GM12878 (cell line): ENCODE results near the gene CLN3. TPM values are rescaled to one million over a fixed set of nuclear protein-coding genes. Genes with fewer than 3 reads are reported as not detected.

ENCODE experiments used
- ATAC-seq: fragments of 200-7000 bp; cut with Tn5 transposase; 3 replicates; pipeline ENCODE4 v1.9.1; 2020; ENCODE audit warnings: mild to moderate bottlenecking, moderate library complexity
- BruUV-seq: library from RNA; stranded (reverse); fragments of 400-500 nt; replicated peaks from 2 replicates; lab custom pipeline; 2021; lab: Mats Ljungman, UMichigan
- CTCF ChIA-PET: fragments of 300-600 bp; sonication (Branson Sonifier 250); formaldehyde crosslinking; extraction: SDS; loops from one replicate; lab custom pipeline; 2021; ENCODE audit warnings: inconsistent platforms; lab: Yijun Ruan, JAX
- POLR2A ChIA-PET: fragments of 350-600 bp; formaldehyde crosslinking; extraction: SDS; loops from one replicate; lab custom pipeline; 2021; ENCODE audit warnings: inconsistent platforms; lab: Charles Lee
- RAD21 ChIA-PET: fragments of 300-600 bp; sonication (Branson Sonifier 250); formaldehyde crosslinking; loops from one replicate; lab custom pipeline; 2023; ENCODE audit warnings: antibody characterized with exemption; ENCODE audit not compliant: unreplicated experiment; lab: Charles Lee
- SMC1A ChIA-PET: fragments of 300-600 bp; sonication (Branson Sonifier 250); formaldehyde crosslinking; loops from one replicate; lab custom pipeline; 2023; ENCODE audit not compliant: unreplicated experiment, uncharacterized antibody; lab: Charles Lee
- DNase-seq: peaks from one replicate; pipeline ENCODE4 v3.0.0-alpha.2; 2011; ENCODE audit warnings: low read depth, low spot score
- FAIRE-seq: peaks from 3 replicates; lab custom pipeline; 2011; peaks lifted over from hg19 to GRCh38; lab: Jason Lieb, UNC
- H2AFZ ChIP-seq: 2 replicates; pipeline ENCODE4 v1.6.0; 2011; ENCODE audit warnings: low read depth, low read length, control low read depth; ENCODE audit not compliant: control insufficient read depth
- H3K27ac ChIP-seq: 2 replicates; pipeline ENCODE4 v1.5.1; 2011; ENCODE audit warnings: control low read depth; ENCODE audit not compliant: control insufficient read depth, insufficient read depth
- H3K27me3 ChIP-seq, 2 experiments: replicated peaks in 1 of 2; 2 replicates each; pipeline versions ENCODE4 v1.6.0 to v1.6.1; 2011; ENCODE audit warnings: low read length in 1 of 2; ENCODE audit not compliant: control insufficient read depth in 2 of 2, insufficient read depth in 2 of 2
- H3K36me3 ChIP-seq, 2 experiments: 2 replicates each; pipeline ENCODE4 v1.5.1; 2011; ENCODE audit warnings: low read length in 1 of 2; ENCODE audit not compliant: control insufficient read depth in 2 of 2, insufficient read depth in 2 of 2
- H3K4me1 ChIP-seq: 2 replicates; pipeline ENCODE4 v1.6.1; 2011; ENCODE audit warnings: mild to moderate bottlenecking, low read length, moderate library complexity, mixed read lengths; ENCODE audit not compliant: control insufficient read depth, insufficient read depth
- H3K4me2 ChIP-seq: 2 replicates; pipeline ENCODE4 v1.6.0; 2011; ENCODE audit warnings: control low read depth; ENCODE audit not compliant: control insufficient read depth, insufficient read depth
- H3K4me3 ChIP-seq: fragments of 200-600 bp; sonication (generic); 2 replicates; pipeline ENCODE4 v1.5.1; 2016
- H3K79me2 ChIP-seq: 2 replicates; pipeline ENCODE4 v1.6.0; 2011; ENCODE audit warnings: low read length; ENCODE audit not compliant: control insufficient read depth, insufficient read depth
- H3K9ac ChIP-seq: 2 replicates; pipeline ENCODE4 v1.8.0; 2011; ENCODE audit warnings: low read length, control low read depth, mixed read lengths; ENCODE audit not compliant: control insufficient read depth, insufficient read depth
- H3K9me3 ChIP-seq: replicated peaks from 3 replicates; pipeline ENCODE4 v1.5.1; 2011; ENCODE audit warnings: mild to moderate bottlenecking, low read length; ENCODE audit not compliant: control insufficient read depth, insufficient read depth
- H4K20me1 ChIP-seq: 2 replicates; pipeline ENCODE4 v1.6.0; 2011; ENCODE audit not compliant: control insufficient read depth, insufficient read depth
- FOS ChIP-seq: IDR thresholded peaks from 3 replicates; pipeline ENCODE4 v1.6.1; 2011; ENCODE audit warnings: borderline replicate concordance; ENCODE audit not compliant: insufficient read length; ENCODE audit errors: extremely low read depth
- MTA3 ChIP-seq: IDR thresholded peaks from 2 replicates; pipeline ENCODE4 v1.6.1; 2012; ENCODE audit warnings: low read length, inconsistent platforms, borderline replicate concordance
- NR2C1 ChIP-seq: fragments of 450-650 bp; IDR thresholded peaks from 2 replicates; pipeline ENCODE4 v1.6.1; 2017; ENCODE audit warnings: antibody characterized with exemption, mild to moderate bottlenecking, moderate library complexity
- NR2F1 ChIP-seq: fragments of 450-650 bp; conservative IDR thresholded peaks from 2 replicates; pipeline ENCODE4 v1.6.1; 2017; ENCODE audit warnings: mild to moderate bottlenecking
- PML ChIP-seq: IDR thresholded peaks from 2 replicates; pipeline ENCODE4 v1.6.1; 2012; ENCODE audit warnings: low read length, inconsistent platforms
- POLR2A ChIP-seq: IDR thresholded peaks from 2 replicates; pipeline ENCODE4 v1.6.1; 2011; ENCODE audit warnings: low read depth, mild to moderate bottlenecking, low read length
- POLR2AphosphoS2 ChIP-seq: IDR thresholded peaks from 2 replicates; pipeline ENCODE4 v1.6.1; 2011; ENCODE audit warnings: low read depth, mild to moderate bottlenecking, low read length, improper control_type of control experiment, moderate library complexity
- RFX5 ChIP-seq: IDR thresholded peaks from 2 replicates; pipeline ENCODE4 v1.6.1; 2011; ENCODE audit warnings: low read depth, low read length, improper control_type of control experiment
- YBX1 ChIP-seq: fragments of 450-650 bp; IDR thresholded peaks from 2 replicates; pipeline ENCODE4 v1.6.1; 2016; ENCODE audit warnings: antibody characterized with exemption
- ZNF217 ChIP-seq: fragments of 450-650 bp; IDR thresholded peaks from 2 replicates; pipeline ENCODE4 v1.6.1; 2017; ENCODE audit warnings: antibody characterized with exemption, mild to moderate bottlenecking
- WGBS: methylation state at CpG from one replicate; pipeline ENCODE4 v1.1.6; 2016; ENCODE audit warnings: low lambda C conversion rate; ENCODE audit not compliant: insufficient replicate concordance, insufficient coverage; ENCODE audit errors: missing lambda C conversion rate; 5-methylcytosine and 5-hydroxymethylcytosine counted together
- in situ Hi-C: fragments of 300-500 bp; cut with MboI; formaldehyde crosslinking; loops from 9 replicates; pipeline ENCODE4 v1.14.3; 2018; ENCODE audit warnings: mixed read lengths
- intact Hi-C: fragments of 100-400 bp; cut with micrococcal nuclease; formaldehyde crosslinking; loops from one replicate; pipeline ENCODE4 v1.14.2; 2022; ENCODE audit not compliant: unreplicated experiment
- polyA plus RNA-seq, 11 experiments: library from polyadenylated mRNA; depleted of rRNA in 4 of 11; unstranded in 6 of 11; stranded (reverse) in 5 of 11; fragments of >200 nt; fragmentation: Nextera tagmentation in 4 of 11; fragmentation: Illumina TruSeq in 1 of 11; extraction: Ambion mirVana in 4 of 11; extraction: Trizol in 1 of 11; gene quantifications; 1 replicate in 1 of 11; 2 replicates in 10 of 11; pipeline versions ENCODE4 v1.2.1 to v1.2.3, GENCODE V29; 2011 to 2016; ENCODE audit warnings: inconsistent platforms in 2 of 11, missing spikeins in 2 of 11, low read depth in 1 of 11
- total RNA-seq, 4 experiments: library from RNA; depleted of rRNA in 3 of 4; stranded (reverse); fragments of >200 nt in 3 of 4; fragmentation: Illumina TruSeq in 1 of 4; extraction: Trizol in 1 of 4; gene quantifications; 2 replicates each; pipeline versions ENCODE4 v1.2.1 to v1.2.3, GENCODE V29; 2013 to 2021
- TF ChIP-seq, protein P1 (sequence below): IDR thresholded peaks from 2 replicates; pipeline ENCODE4 v1.6.1; 2011; ENCODE audit warnings: low read depth, low read length, improper control_type of control experiment, borderline replicate concordance
- TF ChIP-seq, protein P2 (sequence below): IDR thresholded peaks from 2 replicates; pipeline ENCODE4 v1.6.1; 2012; ENCODE audit warnings: low read depth, low read length, improper control_type of control experiment

Gene CLN3
- total and polyA plus RNA-seq, 10 of the 15 experiments (the other 5 are each of a cell fraction or from before 2014, with no cell fraction given) = 2.3 to 25.0 (median 16.6) TPM

DNA sequence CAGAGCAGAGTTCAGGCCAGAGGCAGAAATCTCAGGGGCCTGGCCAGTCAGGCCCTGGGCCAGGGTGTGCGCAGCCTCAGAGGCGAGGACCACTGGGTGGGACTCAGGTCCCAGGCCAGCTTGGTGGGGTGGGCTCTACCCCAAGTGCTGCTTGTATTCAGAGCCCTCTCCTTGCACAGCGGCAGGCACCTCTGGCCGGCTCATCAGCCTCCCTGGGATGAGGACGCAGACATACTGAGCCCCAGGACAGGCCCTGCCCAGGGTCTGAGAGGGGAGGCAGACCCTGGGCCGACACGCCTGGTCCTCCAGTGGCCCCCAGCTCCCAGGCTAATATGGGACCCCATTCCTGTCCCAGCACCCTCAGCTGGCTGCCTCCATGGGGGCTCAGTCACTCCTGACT is 22.4 kb upstream of the CLN3 start:
- Histone ChIP-seq H4K20me1 (no peaks in the 10 kb centered on the region), H3K9ac (no peak overlapping the region), H3K4me1 (no peaks in the 10 kb centered on the region), H3K9me3 (no peaks in the 10 kb centered on the region), H3K4me3 (no peak overlapping the region), H3K27me3 (no peaks in the 10 kb centered on the region), H3K4me2 (no peak overlapping the region), H2AFZ (no peak overlapping the region), H3K27ac (no peak overlapping the region), H3K36me3 (no peaks in the 10 kb centered on the region), H3K79me2 (no peaks in the 10 kb centered on the region)
- in situ Hi-C loops = no loop called here
- intact Hi-C loops = no loop called here
- ChIA-PET RAD21 (no interaction called here), POLR2A (interaction anchor here (0.6 to 1.5 kb wide), 3 partner anchors 19 to 22 kb away, joined by 3 to 8 read pairs (median 4); partner anchors contain the start of gene CLN3), CTCF (interaction anchor here (1.3 kb wide), 1 partner anchor 34 kb away, joined by 4 read pairs; no protein-coding TSS in a partner anchor), SMC1A (interaction anchor here (1.6 kb wide), 1 partner anchor 17 kb away, joined by 3 read pairs; no protein-coding TSS in a partner anchor)
- ATAC-seq (no peak; the same call in 2 of the 3 replicates), FAIRE-seq (no peak), DNase-seq (no peak)
- TF ChIP-seq, protein P1, sequence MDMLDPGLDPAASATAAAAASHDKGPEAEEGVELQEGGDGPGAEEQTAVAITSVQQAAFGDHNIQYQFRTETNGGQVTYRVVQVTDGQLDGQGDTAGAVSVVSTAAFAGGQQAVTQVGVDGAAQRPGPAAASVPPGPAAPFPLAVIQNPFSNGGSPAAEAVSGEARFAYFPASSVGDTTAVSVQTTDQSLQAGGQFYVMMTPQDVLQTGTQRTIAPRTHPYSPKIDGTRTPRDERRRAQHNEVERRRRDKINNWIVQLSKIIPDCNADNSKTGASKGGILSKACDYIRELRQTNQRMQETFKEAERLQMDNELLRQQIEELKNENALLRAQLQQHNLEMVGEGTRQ = no peak
- no peak for TF ChIP-seq POLR2A
- TF ChIP-seq PML = no peak
- no peak for TF ChIP-seq YBX1
- no peak for TF ChIP-seq ZNF217
- TF ChIP-seq POLR2AphosphoS2 = no peak
- TF ChIP-seq MTA3 = no peak
- no peak for TF ChIP-seq FOS
- TF ChIP-seq NR2F1 = no peak
- TF ChIP-seq RFX5 = no peak
- no peak for TF ChIP-seq NR2C1
- TF ChIP-seq, protein P2, sequence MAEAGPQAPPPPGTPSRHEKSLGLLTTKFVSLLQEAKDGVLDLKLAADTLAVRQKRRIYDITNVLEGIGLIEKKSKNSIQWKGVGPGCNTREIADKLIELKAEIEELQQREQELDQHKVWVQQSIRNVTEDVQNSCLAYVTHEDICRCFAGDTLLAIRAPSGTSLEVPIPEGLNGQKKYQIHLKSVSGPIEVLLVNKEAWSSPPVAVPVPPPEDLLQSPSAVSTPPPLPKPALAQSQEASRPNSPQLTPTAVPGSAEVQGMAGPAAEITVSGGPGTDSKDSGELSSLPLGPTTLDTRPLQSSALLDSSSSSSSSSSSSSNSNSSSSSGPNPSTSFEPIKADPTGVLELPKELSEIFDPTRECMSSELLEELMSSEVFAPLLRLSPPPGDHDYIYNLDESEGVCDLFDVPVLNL = no peak
- BruUV-seq = no TSS peak
- 42% methylated on average over 4 of the region's 7 CpGs for WGBS
